ENCODE results near the gene SLC16A10. TPM values are rescaled to one million over a fixed set of nuclear protein-coding genes. Genes with fewer than 3 reads are reported as not detected.

SLC16A10 gene
- polyA plus RNA-seq, 3 donors from 2014 or later, result not detected

DNA sequence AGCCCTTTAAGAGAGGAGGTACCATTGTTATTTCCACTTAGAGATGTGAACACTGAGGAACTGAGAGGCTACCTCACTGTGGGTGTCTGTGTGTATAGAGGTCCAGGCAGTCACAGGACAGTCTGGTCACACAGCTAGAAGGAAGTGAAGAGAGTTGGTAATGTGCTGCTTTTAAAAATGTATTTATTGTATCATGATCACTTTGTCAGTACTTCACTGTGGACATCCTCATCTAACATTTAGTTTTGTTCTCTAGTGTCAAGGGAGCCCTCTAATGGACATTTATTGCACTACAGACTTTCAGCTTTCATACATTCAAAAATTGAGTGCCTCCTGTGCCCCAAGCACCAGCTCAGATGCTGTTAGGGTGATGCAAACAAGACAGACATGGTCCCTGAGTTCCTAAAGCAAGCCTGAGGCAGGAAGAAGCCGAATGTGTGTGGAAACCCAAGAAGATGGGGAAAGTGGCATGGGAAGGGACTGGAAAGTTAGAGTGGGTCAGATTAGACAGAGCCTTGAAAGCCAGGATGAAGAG, 123.0 kb downstream of the SLC16A10 start:
- H3K9me3 Mint-ChIP-seq, result no peaks in the 10 kb centered on the region
- no peak overlapping the region for H3K4me3 Mint-ChIP-seq
- peaks cover 0 to 6% (median 3%) of the 10 kb centered on the region in 3 donors for H3K27me3 Mint-ChIP-seq (ENCODE audit: low read depth in 3 of 3)
- no peak overlapping the region for H3K27ac Mint-ChIP-seq
- H3K36me3 Mint-ChIP-seq, result no peaks in the 10 kb centered on the region
- H3K4me1 Mint-ChIP-seq, result no peaks in the 10 kb centered on the region
- peak; percentile 12 to 36 (median 36) for DNase-seq

DNA sequence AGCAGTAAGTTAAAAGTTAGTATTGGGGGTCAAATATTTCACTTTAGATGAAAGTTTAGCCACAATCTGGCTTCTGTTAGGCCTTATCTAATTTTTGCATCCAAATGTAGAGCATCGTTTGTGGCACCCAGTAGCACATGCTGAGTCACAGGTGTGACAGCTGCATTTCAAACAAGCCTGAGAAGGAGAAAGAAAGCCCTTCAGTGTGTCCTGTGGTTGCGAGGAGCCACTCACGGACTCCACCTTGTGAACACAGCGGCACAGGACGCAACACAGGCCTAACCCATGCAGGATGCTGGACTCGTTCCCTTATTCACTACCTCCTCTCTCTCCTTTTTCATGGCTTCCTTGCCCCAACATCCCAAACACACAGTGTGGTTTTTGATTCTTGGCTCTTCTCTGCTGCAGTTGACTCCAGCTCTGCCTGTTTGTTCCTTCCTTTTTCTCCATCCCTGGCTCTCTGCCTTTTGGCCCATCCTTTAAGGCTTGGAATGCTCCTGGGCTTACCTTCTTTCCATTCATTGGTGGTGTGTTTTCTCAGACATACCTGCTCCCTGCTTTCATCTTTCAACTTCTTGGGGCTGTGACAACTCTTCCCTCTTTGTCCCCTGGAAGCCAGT, 124.2 kb downstream of the SLC16A10 start:
- no peaks in the 10 kb centered on the region for H3K4me1 Mint-ChIP-seq
- H3K36me3 Mint-ChIP-seq, result no peaks in the 10 kb centered on the region
- peaks cover 0 to 6% (median 3%) of the 10 kb centered on the region in 3 donors for H3K27me3 Mint-ChIP-seq (ENCODE audit: low read depth in 3 of 3)
- H3K27ac Mint-ChIP-seq, result no peak overlapping the region
- H3K9me3 Mint-ChIP-seq, result no peaks in the 10 kb centered on the region
- DNase-seq, result no peak
- no peak overlapping the region for H3K4me3 Mint-ChIP-seq

DNA sequence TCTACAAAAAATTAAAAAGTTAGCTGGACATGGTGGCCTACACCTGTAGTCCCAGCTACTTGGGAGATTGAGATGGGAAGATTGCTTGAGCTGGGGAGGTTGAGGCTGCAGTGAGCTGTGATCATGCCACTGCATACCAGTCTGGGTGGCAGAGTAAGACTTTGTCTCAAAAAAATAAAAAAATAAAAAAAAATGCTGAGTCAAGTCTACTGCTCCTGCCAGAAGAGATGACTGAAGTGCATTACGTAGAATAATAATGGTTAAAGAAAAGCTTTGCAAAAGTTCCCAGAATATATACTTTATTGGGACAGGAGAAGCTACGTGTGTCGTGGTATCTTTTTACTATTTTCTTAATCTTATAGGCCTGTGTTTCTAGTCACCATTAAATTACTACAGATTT, 125.3 kb downstream of the SLC16A10 start:
- no peak for DNase-seq
- Mint-ChIP-seq H3K36me3 (no peaks in the 10 kb centered on the region), H3K4me1 (no peaks in the 10 kb centered on the region), H3K27me3 (ENCODE audit: low read depth in 3 of 3) (peaks cover under 1 to 5% (median 3%) of the 10 kb centered on the region in 3 donors), H3K9me3 (no peaks in the 10 kb centered on the region), H3K27ac (no peak overlapping the region), H3K4me3 (no peak overlapping the region)

DNA sequence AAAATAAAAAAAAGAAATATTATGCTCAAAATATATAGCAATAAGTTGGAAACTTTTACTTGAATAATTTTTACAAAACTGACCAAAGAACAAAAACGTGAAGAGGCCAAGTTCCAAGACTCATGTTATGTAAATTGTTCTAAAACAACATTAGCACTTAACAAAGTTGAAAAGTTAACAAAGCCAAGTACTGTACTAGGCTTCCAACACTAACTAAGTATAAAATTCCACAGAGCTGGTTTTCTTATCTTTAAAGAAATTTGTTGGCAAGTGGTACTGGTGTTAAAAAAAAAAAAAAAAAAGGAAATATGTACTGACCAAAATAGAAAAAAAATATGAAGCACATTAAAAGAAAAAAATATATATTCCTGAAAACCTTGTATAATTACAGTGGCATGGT, 127.8 kb downstream of the SLC16A10 start:
- no peak overlapping the region for H3K27ac Mint-ChIP-seq
- no peak overlapping the region for H3K4me3 Mint-ChIP-seq
- H3K36me3 Mint-ChIP-seq, result no peaks in the 10 kb centered on the region
- no peaks in the 10 kb centered on the region for H3K4me1 Mint-ChIP-seq
- peaks cover 0 to 7% (median 4%) of the 10 kb centered on the region in 3 donors for H3K27me3 Mint-ChIP-seq (ENCODE audit: low read depth in 3 of 3)
- DNase-seq, result no peak
- no peaks in the 10 kb centered on the region for H3K9me3 Mint-ChIP-seq

DNA sequence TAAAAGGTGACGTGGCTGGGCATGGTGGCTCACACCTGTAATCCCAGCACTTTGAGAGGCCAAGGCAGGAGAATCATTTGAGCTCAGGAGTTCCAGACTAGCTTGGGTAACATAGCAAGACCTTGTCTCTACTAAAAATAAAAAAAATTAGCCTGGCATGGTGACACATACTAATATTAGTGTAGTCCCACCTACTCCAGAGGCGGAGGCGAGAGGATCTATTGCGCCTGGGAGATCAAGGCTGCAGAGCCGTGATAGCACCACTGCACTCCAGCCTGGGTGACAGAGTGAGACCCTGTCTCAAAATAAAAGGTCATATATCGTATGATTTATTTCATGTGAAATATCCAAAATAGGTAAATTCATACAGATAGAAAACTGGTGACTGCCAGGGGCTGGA, 132.5 kb downstream of the SLC16A10 start:
- H3K36me3 Mint-ChIP-seq, result no peaks in the 10 kb centered on the region
- no peak for DNase-seq
- H3K27ac Mint-ChIP-seq, result no peak overlapping the region
- no peak overlapping the region for H3K4me3 Mint-ChIP-seq
- H3K9me3 Mint-ChIP-seq, result no peaks in the 10 kb centered on the region
- peaks cover 0 to 7% (median 4%) of the 10 kb centered on the region in 3 donors for H3K27me3 Mint-ChIP-seq (ENCODE audit: low read depth in 3 of 3)
- no peaks in the 10 kb centered on the region for H3K4me1 Mint-ChIP-seq

DNA sequence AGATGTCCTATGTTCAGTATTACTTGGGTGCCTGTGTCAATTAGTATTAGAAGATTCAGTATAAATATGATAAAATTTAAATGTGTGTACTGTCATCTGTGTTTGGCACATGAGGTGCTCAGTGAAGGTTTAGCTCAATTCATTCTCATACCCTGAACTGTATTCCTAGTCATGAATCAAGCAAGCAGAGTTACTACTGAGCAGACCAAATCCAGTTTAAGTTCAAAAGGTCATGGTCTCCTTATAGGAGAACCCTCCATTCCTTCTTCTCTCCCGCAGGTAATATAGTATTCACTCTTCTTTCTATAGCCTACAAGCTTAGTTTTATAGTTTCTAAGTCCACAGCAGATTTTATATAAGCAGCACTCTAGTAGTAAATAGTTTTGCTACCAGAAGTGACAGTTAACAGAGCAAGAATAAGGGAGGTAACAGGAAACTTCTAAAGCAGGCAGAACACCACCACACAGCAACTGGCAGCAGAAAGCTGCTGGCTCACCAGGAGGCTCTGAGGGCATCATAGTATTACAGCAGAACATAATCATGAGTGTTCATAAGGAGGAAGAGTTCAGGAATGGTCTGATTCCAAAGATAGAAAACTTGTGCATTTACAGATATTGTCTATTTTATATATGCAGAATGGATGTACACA, 133.2 kb downstream of the SLC16A10 start:
- no peaks in the 10 kb centered on the region for H3K9me3 Mint-ChIP-seq
- peaks cover 0 to 7% (median 4%) of the 10 kb centered on the region in 3 donors for H3K27me3 Mint-ChIP-seq (ENCODE audit: low read depth in 3 of 3)
- DNase-seq, result no peak
- no peak overlapping the region for H3K27ac Mint-ChIP-seq
- no peaks in the 10 kb centered on the region for H3K36me3 Mint-ChIP-seq
- no peaks in the 10 kb centered on the region for H3K4me1 Mint-ChIP-seq
- H3K4me3 Mint-ChIP-seq, result no peak overlapping the region

DNA sequence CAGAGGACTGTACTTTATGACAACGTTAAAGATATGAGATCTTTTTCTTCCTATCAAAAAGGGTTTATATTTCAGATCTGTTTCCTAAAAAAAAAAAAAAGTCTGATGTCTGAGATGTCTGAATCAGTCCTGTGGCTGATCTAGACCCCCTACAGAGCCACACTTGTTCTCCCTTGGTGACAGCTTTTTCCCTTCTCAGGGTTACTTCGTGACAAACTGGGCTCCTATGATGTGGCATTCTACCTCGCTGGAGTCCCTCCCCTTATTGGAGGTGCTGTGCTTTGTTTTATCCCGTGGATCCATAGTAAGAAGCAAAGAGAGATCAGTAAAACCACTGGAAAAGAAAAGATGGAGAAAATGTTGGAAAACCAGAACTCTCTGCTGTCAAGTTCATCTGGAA, 134.5 kb downstream of the SLC16A10 start:
- H3K36me3 Mint-ChIP-seq, result no peaks in the 10 kb centered on the region
- no peaks in the 10 kb centered on the region for H3K4me1 Mint-ChIP-seq
- no peak for DNase-seq
- no peak overlapping the region for H3K4me3 Mint-ChIP-seq
- H3K27ac Mint-ChIP-seq, result no peak overlapping the region
- H3K9me3 Mint-ChIP-seq, result no peaks in the 10 kb centered on the region
- peaks cover 0 to 7% (median 4%) of the 10 kb centered on the region in 3 donors for H3K27me3 Mint-ChIP-seq (ENCODE audit: low read depth in 3 of 3)

DNA sequence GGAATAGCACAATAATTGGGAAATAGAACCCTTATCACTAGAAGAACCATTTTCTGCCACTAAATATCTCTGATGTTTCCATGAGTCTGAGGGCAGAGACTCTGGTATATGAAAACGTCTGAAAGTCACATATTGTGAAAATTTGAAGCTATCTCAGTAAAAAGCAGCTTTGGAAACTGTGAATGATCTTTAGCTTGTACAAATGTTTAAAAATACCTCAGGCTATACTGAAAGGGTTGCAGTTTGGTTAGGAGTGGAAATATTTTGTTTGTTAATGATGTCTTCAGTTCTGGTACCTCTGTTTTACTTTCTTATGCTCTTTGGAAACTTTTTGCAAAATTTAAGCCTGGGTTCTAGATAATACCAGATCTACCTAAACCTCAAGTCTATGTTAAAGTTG, 135.0 kb downstream of the SLC16A10 start:
- H3K4me3 Mint-ChIP-seq, result no peak overlapping the region
- no peak for DNase-seq
- H3K27me3 Mint-ChIP-seq (ENCODE audit: low read depth in 3 of 3), result peaks cover 0 to 5% (median 4%) of the 10 kb centered on the region in 3 donors
- no peaks in the 10 kb centered on the region for H3K9me3 Mint-ChIP-seq
- no peak overlapping the region for H3K27ac Mint-ChIP-seq
- H3K36me3 Mint-ChIP-seq, result no peaks in the 10 kb centered on the region
- H3K4me1 Mint-ChIP-seq, result no peaks in the 10 kb centered on the region

DNA sequence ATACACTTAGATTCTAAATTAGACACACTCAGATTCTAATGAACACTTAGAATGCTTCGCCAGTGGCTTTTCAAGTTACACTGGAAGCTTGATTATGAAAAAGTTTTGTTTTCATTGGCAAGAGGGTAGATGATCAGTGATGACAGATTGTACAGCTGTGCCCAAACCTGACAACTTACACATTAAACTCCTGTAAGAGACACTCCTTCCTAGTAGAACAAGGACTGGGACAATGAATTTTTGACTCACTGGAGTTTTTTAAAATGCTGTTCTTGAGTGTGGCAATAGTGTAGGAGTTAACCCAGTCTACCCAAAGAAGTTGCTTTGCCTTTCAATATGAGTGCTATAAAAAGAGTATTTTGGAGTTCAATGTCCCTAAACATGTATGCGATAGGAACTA, 140.8 kb downstream of the SLC16A10 start:
- Mint-ChIP-seq H3K27me3 (ENCODE audit: low read depth in 3 of 3) (peaks cover 0 to 3% (median 0%) of the 10 kb centered on the region in 3 donors), H3K4me3 (no peak overlapping the region)

DNA sequence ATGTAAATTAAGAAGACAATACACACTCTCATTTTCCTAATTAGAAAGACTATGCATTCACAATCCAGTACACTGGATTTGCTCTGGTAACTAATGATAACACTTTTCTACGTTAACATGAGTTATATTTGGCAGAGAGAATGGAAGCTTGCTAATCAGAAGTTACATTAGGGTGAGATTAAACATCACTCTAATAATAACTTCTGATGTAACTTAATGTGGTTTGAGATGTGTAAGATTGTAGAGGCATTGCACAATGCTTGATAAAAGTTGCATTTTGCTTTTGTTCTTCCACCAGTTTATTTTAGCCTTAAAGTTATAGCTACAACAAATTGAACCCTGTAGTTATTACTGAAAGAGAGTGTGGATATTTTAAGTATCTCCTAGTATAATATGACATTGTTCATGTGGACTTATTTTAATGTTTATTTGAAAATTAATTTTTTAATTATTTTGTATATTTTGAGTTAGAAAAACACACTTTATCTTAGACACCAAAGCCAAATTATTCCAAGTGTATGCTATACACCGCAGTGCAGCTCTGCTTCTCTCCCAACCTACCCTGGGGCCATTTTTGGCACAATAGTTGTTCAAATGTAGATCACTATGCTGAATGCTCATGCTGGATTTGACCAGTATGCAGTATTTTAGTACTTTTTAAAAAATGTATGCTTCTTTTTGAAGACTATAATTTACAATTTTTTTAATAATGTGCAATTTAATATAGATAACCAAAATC, 143.2 kb downstream of the SLC16A10 start:
- Mint-ChIP-seq H3K4me3 (no peak overlapping the region), H3K27me3 (ENCODE audit: low read depth in 3 of 3) (peaks cover 0 to 4% (median 2%) of the 10 kb centered on the region in 3 donors), H3K27ac (no peak overlapping the region), H3K9me3 (no peaks in the 10 kb centered on the region), H3K4me1 (no peaks in the 10 kb centered on the region), H3K36me3 (no peaks in the 10 kb centered on the region)
- DNase-seq, result no peak

More for the DNA sequence above, 140.8 kb downstream of the SLC16A10 start:
- H3K9me3 Mint-ChIP-seq, result no peaks in the 10 kb centered on the region
- H3K27ac Mint-ChIP-seq, result no peak overlapping the region
- H3K36me3 Mint-ChIP-seq, result no peaks in the 10 kb centered on the region
- no peaks in the 10 kb centered on the region for H3K4me1 Mint-ChIP-seq
- no peak for DNase-seq

DNA sequence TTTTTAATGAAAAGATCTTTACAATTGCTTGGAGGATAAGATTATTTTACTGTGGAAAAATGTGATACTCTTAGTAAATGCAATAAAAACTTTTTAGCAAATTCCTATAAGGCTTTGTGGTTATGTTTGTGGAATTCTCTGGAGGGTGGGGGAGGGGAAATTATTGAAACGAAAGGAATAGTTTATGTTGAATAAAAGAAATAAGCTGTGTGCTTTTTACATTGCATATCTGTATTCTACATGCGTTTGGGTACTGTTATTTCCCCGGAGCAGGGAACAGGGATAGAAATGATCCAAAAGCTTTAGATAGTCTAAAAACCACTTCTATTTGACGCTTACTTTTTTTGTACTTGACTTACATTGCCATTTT, 143.8 kb downstream of the SLC16A10 start:
- DNase-seq, result no peak
- Mint-ChIP-seq H3K9me3 (no peaks in the 10 kb centered on the region), H3K27me3 (ENCODE audit: low read depth in 3 of 3) (peaks cover 0 to 4% (median 2%) of the 10 kb centered on the region in 3 donors), H3K36me3 (no peaks in the 10 kb centered on the region), H3K27ac (no peak overlapping the region), H3K4me1 (no peaks in the 10 kb centered on the region), H3K4me3 (no peak overlapping the region)

DNA sequence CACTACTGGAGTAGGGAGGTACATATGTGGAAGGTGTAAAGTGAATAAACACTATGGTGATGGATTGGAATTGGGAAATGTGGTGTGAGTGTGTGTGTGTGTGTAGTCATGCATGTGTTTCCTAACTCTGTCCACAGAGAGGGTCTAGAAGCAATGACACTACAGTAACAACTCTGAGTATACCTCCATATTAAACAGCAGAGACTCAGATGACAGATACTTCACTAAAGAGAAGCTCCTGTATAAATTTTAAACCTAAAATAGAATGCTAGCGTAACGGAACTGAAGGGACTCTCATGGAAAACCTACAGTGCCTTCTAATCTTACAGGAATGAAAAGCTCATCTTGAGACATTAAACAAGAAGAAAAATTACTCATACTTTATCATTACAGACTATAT, 150.5 kb downstream of the SLC16A10 start:
- DNase-seq, result no peak
- Mint-ChIP-seq H3K4me3 (no peak overlapping the region), H3K27ac (no peak overlapping the region), H3K27me3 (ENCODE audit: low read depth in 3 of 3) (peaks cover 0 to 6% (median 3%) of the 10 kb centered on the region in 3 donors), H3K9me3 (no peaks in the 10 kb centered on the region), H3K36me3 (no peaks in the 10 kb centered on the region), H3K4me1 (no peaks in the 10 kb centered on the region)

DNA sequence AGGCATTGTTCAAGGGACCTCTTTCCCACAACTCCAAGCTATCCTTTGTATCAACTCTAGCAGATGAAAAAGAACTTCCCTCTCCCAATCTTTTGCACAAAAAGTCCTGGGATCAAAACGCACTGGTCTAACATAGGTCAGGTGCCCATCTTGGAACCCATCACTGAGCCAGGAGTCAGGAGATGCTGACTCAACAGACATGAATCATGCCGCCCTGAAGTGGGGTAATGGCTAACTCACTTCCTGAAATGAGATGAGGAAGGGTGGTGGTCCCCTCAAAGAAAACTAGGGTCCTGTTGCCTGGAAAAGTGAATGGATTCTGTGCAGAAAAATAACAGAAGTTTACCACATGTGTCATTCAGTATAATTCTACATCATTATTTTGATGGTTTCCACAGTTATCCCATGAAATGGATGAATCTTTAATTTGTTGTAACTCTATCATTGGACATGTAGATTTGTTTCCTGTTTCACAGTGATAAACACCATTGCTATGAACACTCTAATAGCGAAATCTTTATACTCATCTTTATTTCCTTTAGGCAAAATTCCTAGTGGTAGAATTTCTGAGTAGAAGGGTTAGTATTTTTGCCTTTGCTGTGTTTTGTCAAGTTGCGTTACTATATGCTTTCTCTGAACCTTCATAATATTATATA, 151.3 kb downstream of the SLC16A10 start:
- H3K4me3 Mint-ChIP-seq, result no peak overlapping the region
- no peak for DNase-seq
- peaks cover 0 to 6% (median 6%) of the 10 kb centered on the region in 3 donors for H3K27me3 Mint-ChIP-seq (ENCODE audit: low read depth in 3 of 3)
- no peaks in the 10 kb centered on the region for H3K4me1 Mint-ChIP-seq
- H3K27ac Mint-ChIP-seq, result no peak overlapping the region
- H3K36me3 Mint-ChIP-seq, result no peaks in the 10 kb centered on the region
- no peaks in the 10 kb centered on the region for H3K9me3 Mint-ChIP-seq

DNA sequence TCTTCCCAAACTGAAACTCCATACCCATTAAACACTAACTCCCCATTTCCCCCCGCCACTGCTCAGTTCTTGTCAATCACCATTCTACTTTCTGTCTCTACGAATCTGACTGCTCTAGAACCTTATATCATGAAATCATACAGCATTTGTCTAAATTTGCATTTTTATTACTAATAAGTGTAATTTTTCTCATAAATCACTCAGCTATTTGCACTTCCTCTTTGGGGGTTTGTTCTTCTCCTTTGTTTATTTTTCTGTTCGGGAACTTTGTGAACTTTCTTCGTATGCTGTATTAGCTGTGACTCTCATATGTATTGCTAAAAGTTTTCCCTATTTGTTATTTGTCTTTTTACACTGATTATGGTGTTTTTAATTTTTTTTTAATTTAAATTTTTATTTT, 152.2 kb downstream of the SLC16A10 start:
- H3K27ac Mint-ChIP-seq, result no peak overlapping the region
- no peaks in the 10 kb centered on the region for H3K36me3 Mint-ChIP-seq
- no peaks in the 10 kb centered on the region for H3K9me3 Mint-ChIP-seq
- H3K4me1 Mint-ChIP-seq, result no peaks in the 10 kb centered on the region
- H3K27me3 Mint-ChIP-seq (ENCODE audit: low read depth in 3 of 3), result peaks cover 0 to 6% (median 3%) of the 10 kb centered on the region in 3 donors
- no peak overlapping the region for H3K4me3 Mint-ChIP-seq
- no peak for DNase-seq
